Loucy (cell line): ENCODE results near the gene SNX24.

Source experiments
- H2AFZ ChIP-seq: fragments of 200-600 bp; sonication (generic); 2 replicates; pipeline ENCODE4 v1.6.0; 2016; ENCODE audit warnings: antibody characterized with exemption, mild to moderate bottlenecking, low read length, moderate library complexity
- H3F3A ChIP-seq: fragments of 200-600 bp; 2 replicates; pipeline ENCODE4 v1.6.0; 2016; ENCODE audit warnings: antibody characterized with exemption, low read depth, mild to moderate bottlenecking
- H3K27me3 ChIP-seq: fragments of 200-600 bp; sonication (generic); 2 replicates; pipeline ENCODE4 v1.6.1; 2014; ENCODE audit warnings: low read length, mild to moderate bottlenecking; ENCODE audit not compliant: insufficient read depth, poor library complexity, severe bottlenecking
- H3K36me3 ChIP-seq: fragments of 200-600 bp; sonication (generic); 2 replicates; pipeline ENCODE4 v1.6.1; 2016; ENCODE audit warnings: low read length; ENCODE audit not compliant: insufficient read depth
- H3K4me1 ChIP-seq: fragments of 200-600 bp; sonication (generic); 2 replicates; pipeline ENCODE4 v1.5.1; 2014; ENCODE audit warnings: low read length, mild to moderate bottlenecking; ENCODE audit not compliant: insufficient read depth, poor library complexity, severe bottlenecking
- H3K4me2 ChIP-seq: fragments of 200-600 bp; sonication (generic); 2 replicates; pipeline ENCODE4 v1.6.0; 2014; ENCODE audit warnings: antibody characterized with exemption, low read length, low read depth, mild to moderate bottlenecking; ENCODE audit not compliant: poor library complexity, severe bottlenecking
- H3K4me3 ChIP-seq: fragments of 200-600 bp; sonication (generic); 2 replicates; pipeline ENCODE4 v1.5.1; 2014; ENCODE audit warnings: low read length, mild to moderate bottlenecking, mixed read lengths; ENCODE audit not compliant: poor library complexity, severe bottlenecking
- H3K79me2 ChIP-seq: fragments of 200-600 bp; sonication (generic); 2 replicates; pipeline ENCODE4 v1.6.1; 2014; ENCODE audit warnings: low read length; ENCODE audit not compliant: insufficient read depth
- H3K9ac ChIP-seq: fragments of 200-600 bp; sonication (generic); 2 replicates; pipeline ENCODE4 v1.6.0; 2014; ENCODE audit warnings: mild to moderate bottlenecking, low read depth, low read length, moderate library complexity; ENCODE audit not compliant: poor library complexity, severe bottlenecking
- H3K9me2 ChIP-seq: fragments of 200-600 bp; sonication (generic); replicated peaks from 2 replicates; pipeline ENCODE4 v1.6.1; 2016; ENCODE audit warnings: low read depth, low read length, mixed read lengths
- H3K9me3 ChIP-seq: fragments of 200-600 bp; sonication (generic); 2 replicates; pipeline ENCODE4 v1.6.1; 2014; ENCODE audit warnings: mild to moderate bottlenecking, antibody characterized with exemption, low read length, low read depth; ENCODE audit not compliant: insufficient read depth
- H4K20me1 ChIP-seq: fragments of 200-600 bp; sonication (generic); 2 replicates; pipeline ENCODE4 v1.6.0; 2014; ENCODE audit warnings: antibody characterized with exemption, low read length, mild to moderate bottlenecking; ENCODE audit not compliant: insufficient read depth, poor library complexity, severe bottlenecking
- EZH2phosphoT487 ChIP-seq: fragments of 200-600 bp; IDR thresholded peaks from 2 replicates; pipeline ENCODE4 v1.6.1; 2018; ENCODE audit warnings: antibody characterized with exemption, mild to moderate bottlenecking, moderate library complexity, borderline replicate concordance
- TF ChIP-seq, protein P1 (sequence below): fragments of 200-600 bp; sonication (generic); conservative IDR thresholded peaks from 2 replicates; pipeline ENCODE4 v1.5.1; 2014; ENCODE audit warnings: mild to moderate bottlenecking, antibody characterized with exemption, low read length

Gene SNX24

DNA sequence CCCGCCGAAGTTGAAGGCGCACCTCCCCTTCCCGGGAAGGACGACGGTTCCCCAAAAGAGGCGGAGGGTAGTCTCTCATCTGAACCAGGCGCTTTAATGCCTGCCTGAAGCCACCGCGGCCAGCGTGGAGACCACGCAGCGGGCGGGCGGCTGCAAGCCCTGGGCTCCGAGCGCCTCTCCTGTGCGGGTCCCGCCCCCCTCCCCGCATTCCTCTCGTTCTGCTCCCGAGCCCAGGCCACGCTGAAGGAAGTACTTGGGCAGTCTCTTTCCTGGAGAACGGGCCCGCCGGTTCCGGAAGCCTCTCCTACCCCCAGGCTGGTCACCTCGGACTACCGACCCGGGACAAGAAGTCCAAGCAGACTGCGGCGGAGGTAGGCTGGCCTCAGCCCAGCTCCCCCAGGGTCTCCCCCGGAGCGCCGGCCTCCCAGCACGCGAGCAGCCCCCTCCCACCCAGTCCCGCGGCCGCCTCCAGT lies 190.5 kb downstream of the SNX24 start:
- Histone ChIP-seq H3F3A (no peaks in the 10 kb centered on the region), H4K20me1 (no peaks in the 10 kb centered on the region), H3K4me1 (no peaks in the 10 kb centered on the region), H3K9me2 (no peaks in the 10 kb centered on the region), H3K4me3 (no peak overlapping the region), H3K36me3 (no peaks in the 10 kb centered on the region), H3K27me3 (no peaks in the 10 kb centered on the region), H3K9me3 (no peaks in the 10 kb centered on the region), H3K9ac (no peak overlapping the region), H3K79me2 (no peaks in the 10 kb centered on the region), H2AFZ (no peak overlapping the region), H3K4me2 (no peak overlapping the region)
- no peak for TF ChIP-seq EZH2phosphoT487
- TF ChIP-seq, protein P1, sequence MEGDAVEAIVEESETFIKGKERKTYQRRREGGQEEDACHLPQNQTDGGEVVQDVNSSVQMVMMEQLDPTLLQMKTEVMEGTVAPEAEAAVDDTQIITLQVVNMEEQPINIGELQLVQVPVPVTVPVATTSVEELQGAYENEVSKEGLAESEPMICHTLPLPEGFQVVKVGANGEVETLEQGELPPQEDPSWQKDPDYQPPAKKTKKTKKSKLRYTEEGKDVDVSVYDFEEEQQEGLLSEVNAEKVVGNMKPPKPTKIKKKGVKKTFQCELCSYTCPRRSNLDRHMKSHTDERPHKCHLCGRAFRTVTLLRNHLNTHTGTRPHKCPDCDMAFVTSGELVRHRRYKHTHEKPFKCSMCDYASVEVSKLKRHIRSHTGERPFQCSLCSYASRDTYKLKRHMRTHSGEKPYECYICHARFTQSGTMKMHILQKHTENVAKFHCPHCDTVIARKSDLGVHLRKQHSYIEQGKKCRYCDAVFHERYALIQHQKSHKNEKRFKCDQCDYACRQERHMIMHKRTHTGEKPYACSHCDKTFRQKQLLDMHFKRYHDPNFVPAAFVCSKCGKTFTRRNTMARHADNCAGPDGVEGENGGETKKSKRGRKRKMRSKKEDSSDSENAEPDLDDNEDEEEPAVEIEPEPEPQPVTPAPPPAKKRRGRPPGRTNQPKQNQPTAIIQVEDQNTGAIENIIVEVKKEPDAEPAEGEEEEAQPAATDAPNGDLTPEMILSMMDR = no peak

DNA sequence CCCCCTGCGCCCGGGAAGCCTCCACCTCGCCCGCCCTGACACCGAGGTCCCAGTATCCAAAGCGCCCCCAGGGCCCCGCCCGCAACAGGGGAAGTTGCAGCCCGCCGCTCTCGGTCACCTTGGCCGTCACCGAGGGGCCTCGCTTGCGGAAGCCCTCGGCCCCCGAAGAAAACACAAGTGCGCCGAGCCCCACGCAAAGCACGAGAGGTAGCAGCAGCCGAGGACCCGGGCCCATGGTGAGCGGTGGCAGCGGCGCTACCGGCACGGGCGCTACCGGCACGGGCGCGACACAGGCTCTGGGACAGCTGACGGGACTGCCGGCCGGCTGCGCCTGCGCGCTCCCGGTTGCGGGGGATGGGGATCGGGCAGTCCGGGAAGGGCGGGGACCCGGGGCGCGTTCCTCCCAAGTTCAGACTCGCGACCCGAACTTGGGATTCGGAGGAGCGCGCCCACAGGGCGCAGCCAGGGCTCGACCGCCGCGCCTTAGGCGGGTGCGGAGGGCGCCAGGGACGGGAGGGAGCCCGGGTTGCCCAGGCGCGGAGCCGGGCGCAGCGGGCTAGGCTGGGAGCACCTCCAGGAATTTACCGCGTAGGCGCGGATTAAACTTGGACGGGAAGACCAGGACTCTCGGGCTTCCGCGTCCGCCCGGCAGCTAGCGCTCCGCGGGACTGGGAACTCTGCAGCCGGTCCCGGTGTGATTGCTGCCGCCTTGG lies 191.1 kb downstream of the SNX24 start, which contains the start of gene PPIC:
PPIC (minus strand) TSS at position 335 of the 713 bp plus-strand sequence; CDS start at position 235, 100 bp downstream.
- Histone ChIP-seq H3K4me2 (no peak within 1 kb of the TSS), H3K36me3 (no peaks in the 10 kb centered on the region), H3K4me1 (no peaks in the 10 kb centered on the region), H3K9me3 (no peaks in the 10 kb centered on the region), H3K9me2 (no peaks in the 10 kb centered on the region), H3K27me3 (no peaks in the 10 kb centered on the region), H3F3A (no peaks in the 10 kb centered on the region), H2AFZ (no peak within 1 kb of the TSS), H3K79me2 (no peaks in the 10 kb centered on the region), H3K4me3 (no peak within 1 kb of the TSS), H4K20me1 (no peaks in the 10 kb centered on the region), H3K9ac (no peak within 1 kb of the TSS)
- no peak for TF ChIP-seq EZH2phosphoT487
- TF ChIP-seq, protein P1 = no peak

DNA sequence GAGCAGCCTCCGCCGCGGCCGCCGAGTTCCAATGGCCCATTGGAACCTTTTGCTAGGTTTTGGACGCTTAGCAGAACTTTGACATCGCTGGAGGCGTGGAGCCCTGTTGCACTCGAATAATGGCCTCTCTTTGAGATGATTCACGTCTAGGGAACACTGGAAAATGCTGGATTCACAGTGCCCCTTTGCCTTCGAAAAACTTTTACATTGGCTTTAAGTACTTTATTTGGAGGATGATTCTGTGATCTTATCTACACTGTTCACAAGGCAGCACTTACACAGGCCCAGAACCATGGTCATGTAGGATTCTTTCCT lies 191.6 kb downstream of the SNX24 start:
- Histone ChIP-seq H3K27me3 (no peaks in the 10 kb centered on the region), H2AFZ (no peak overlapping the region), H3K4me1 (no peaks in the 10 kb centered on the region), H3K36me3 (no peaks in the 10 kb centered on the region), H3K4me2 (no peak overlapping the region), H3K79me2 (no peaks in the 10 kb centered on the region), H3K4me3 (no peak overlapping the region), H3K9me2 (no peaks in the 10 kb centered on the region), H3K9ac (no peak overlapping the region), H3K9me3 (no peaks in the 10 kb centered on the region), H3F3A (no peaks in the 10 kb centered on the region), H4K20me1 (no peaks in the 10 kb centered on the region)
- TF ChIP-seq, protein P1 = no peak
- no peak for TF ChIP-seq EZH2phosphoT487
